Transverse colon (tissue), 4 donors: ENCODE measurements around the gene GDF11. TPM values are rescaled to one million over a fixed set of nuclear protein-coding genes. Genes with fewer than 3 reads are reported as not detected.

Source experiments
- DNase-seq: peaks from one replicate; pipeline ENCODE4 v3.0.0-alpha.2; 2019
- H3K27ac ChIP-seq, 4 donors: fragments of 200-600 bp; sonication (generic); 2 replicates each; pipeline ENCODE4 v1.5.1; 2016 to 2018; ENCODE audit warnings: inconsistent platforms in 4 of 4
- H3K27me3 ChIP-seq: fragments of 200-600 bp; sonication (generic); 2 replicates; pipeline ENCODE4 v1.5.1; 2017; ENCODE audit warnings: inconsistent platforms
- H3K36me3 ChIP-seq, 4 donors: fragments of 200-600 bp; sonication (generic); 2 replicates each; pipeline ENCODE4 v1.5.1; 2017 to 2019; ENCODE audit warnings: inconsistent platforms in 4 of 4
- H3K4me1 ChIP-seq, 4 donors: fragments of 200-600 bp; sonication (generic); 2 replicates each; pipeline ENCODE4 v1.5.1; 2017 to 2020; ENCODE audit warnings: inconsistent platforms in 4 of 4
- H3K4me3 ChIP-seq, 4 donors: fragments of 200-600 bp; sonication (generic); 1 replicate in 1 of 4; 2 replicates in 3 of 4; pipeline versions ENCODE4 v1.5.1 to v1.6.1; 2017 to 2019; ENCODE audit warnings: inconsistent platforms in 4 of 4
- H3K9me3 ChIP-seq, 2 donors: fragments of 200-600 bp; sonication (generic); 2 replicates each; pipeline ENCODE4 v1.5.1; 2017 to 2019; ENCODE audit warnings: inconsistent platforms in 2 of 2
- CTCF ChIP-seq, 5 experiments: fragments of 200-600 bp in 3 of 5; fragments of 450-650 bp in 2 of 5; sonication (generic) in 3 of 5; IDR thresholded peaks; 1 replicate in 2 of 5; 2 replicates in 3 of 5; pipeline ENCODE4 v1.5.1; 2016 to 2017; ENCODE audit warnings: antibody characterized with exemption in 5 of 5, inconsistent platforms in 3 of 5, mild to moderate bottlenecking in 2 of 5, moderate library complexity in 1 of 5
- EP300 ChIP-seq: sonication (generic); formaldehyde crosslinking; IDR thresholded peaks from one replicate; pipeline ENCODE4 v1.6.1; 2017; ENCODE audit warnings: antibody characterized with exemption, low read depth
- POLR2A ChIP-seq: fragments of 450-650 bp; IDR thresholded peaks from one replicate; pipeline ENCODE4 v1.6.1; 2016; ENCODE audit warnings: antibody characterized with exemption, mild to moderate bottlenecking, moderate library complexity
- POLR2AphosphoS5 ChIP-seq, 3 donors: sonication (generic); formaldehyde crosslinking; IDR thresholded peaks; one replicate each; pipeline ENCODE4 v1.6.1; 2016; ENCODE audit warnings: antibody characterized with exemption in 3 of 3
- whole genome bisulfite sequencing, 2 donors: methylation state at CpG; one replicate each; pipeline ENCODE4 v1.1.5; 2018; ENCODE audit warnings: low coverage in 1 of 2; 5-methylcytosine and 5-hydroxymethylcytosine counted together
- in situ Hi-C, 4 donors: fragments of 200-750 bp; cut with MboI; loops; one replicate each; pipeline versions ENCODE4 v1.15.0 to v1.15.1; 2017; ENCODE audit warnings: low sequenced_read_pairs in 3 of 4, low pct_ligation_motif_present in 1 of 4, low pct_unique_long_range_greater_than_20kb in 1 of 4
- intact Hi-C: fragments of 100-400 bp; cut with DNase I; formaldehyde crosslinking; loops from one replicate; pipeline ENCODE4 v1.15.1; 2023; ENCODE audit warnings: low total_unique reads
- total RNA-seq, 4 donors: library from RNA; depleted of rRNA; stranded (reverse); fragments of >200 nt; gene quantifications; one replicate each; pipeline ENCODE4 v1.1.0, GENCODE V29; 2016

Gene GDF11
- total RNA-seq, 4 donors from 2014 or later = 0.37 to 1.7 (median 0.60) TPM

DNA sequence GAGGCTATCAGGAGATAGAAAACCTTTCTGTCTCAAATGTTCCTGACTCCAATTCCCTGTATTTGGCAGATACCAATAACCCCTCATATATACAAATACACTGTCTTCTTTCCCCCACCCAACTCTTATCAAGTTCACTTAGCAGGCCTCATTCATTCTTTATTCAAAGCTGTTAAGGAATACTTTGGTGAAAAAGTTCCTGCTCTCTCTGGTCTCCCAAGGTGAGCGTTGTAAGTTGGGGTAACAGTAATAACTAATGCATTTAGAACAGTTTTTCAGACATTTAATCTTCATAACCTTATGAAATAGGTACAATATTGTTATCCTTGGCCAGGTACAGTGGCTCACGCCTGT is 3.9 kb upstream of the GDF11 start:
- Histone ChIP-seq H3K27ac (peak overlapping the region in 2 of 4 donors; percentile 72 to 91), H3K4me1 (peaks cover 7 to 32% (median 27%) of the 10 kb centered on the region in 4 donors), H3K27me3 (peaks cover 11% of the 10 kb centered on the region), H3K36me3 (no peaks in the 10 kb centered on the region), H3K9me3 (no peaks in the 10 kb centered on the region), H3K4me3 (peak overlapping the region in 1 of 4 donors; percentile 34)
- WGBS, 2 donors = 66 to 70% methylated on average over 2 of the region's 2 CpGs
- no peak for DNase-seq
- TF ChIP-seq EP300 (no peak), POLR2AphosphoS5 (IDR thresholded peaks at IDR 0.05) (no peak), POLR2A (no peak), CTCF (IDR thresholded peaks at IDR 0.05) (no peak)
- intact Hi-C loops = loop anchor here (2.0 kb wide), 1 partner anchor 202 kb away; no protein-coding TSS in a partner anchor
- in situ Hi-C loops = loop anchor here in 2 of 4 donors (10.0 kb wide), 2 partner anchors 76 to 196 kb away; partner anchors contain the start of genes DGKA (in 1 of the 2), ORMDL2 (in 1 of the 2) and SARNP (in 1 of the 2)

DNA sequence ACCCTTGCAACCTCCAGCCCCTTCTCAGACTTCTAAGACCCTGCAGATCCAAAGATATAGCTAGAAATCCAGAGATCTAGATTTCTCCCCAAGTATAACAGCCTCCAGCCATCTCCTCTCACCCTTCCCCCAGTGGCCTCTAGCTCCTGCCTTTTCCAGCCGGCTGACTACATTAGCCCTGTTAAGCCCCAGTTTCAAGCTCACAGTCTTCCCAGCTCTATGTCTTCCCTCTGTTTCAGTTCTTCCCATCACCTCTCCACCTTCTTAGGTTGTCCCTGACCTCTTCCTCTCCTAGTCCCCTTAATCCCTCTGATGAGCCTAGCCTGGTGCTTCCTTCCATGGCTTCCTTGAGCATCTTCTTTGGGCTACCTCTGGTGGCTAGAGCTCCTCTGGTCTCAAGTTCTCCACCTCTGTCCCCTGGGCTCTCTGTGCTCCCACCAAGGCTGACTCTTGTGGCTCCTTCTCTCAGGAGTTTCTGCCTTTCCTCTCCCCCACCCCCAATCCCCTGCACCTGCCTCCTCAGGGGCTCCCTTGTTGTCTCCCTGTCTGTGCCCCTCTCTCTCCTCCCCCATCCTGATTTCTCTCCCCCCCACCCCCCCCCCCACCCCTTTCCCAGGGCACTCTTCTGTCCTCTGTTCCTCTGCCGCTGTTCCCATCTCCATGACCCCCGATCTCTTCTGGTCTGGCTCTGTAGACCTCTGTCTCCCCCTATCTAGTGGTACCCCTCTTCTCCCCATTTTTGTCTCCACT is 816 bp upstream of the GDF11 start:
- in situ Hi-C loops (loop anchor here in 1 of 4 donors (10.0 kb wide), 1 partner anchor 193 kb away; the partner anchor contains the start of gene DGKA), intact Hi-C loops (loop anchor here (10.0 kb wide), 2 partner anchors 53 to 83 kb away; partner anchors contain the start of gene DNAJC14)
- Histone ChIP-seq H3K27ac (peak overlapping the region; percentile 53 to 86 (median 74)), H3K9me3 (no peaks in the 10 kb centered on the region), H3K36me3 (no peaks in the 10 kb centered on the region), H3K4me3 (peak overlapping the region in 1 of 4 donors; percentile 63), H3K4me1 (peaks cover 21 to 48% (median 38%) of the 10 kb centered on the region in 4 donors), H3K27me3 (peaks cover 21% of the 10 kb centered on the region)
- WGBS, 2 donors = 23 to 38% methylated on average over 1 to 3 of the region's 3 CpGs
- no peak for TF ChIP-seq POLR2A
- TF ChIP-seq CTCF (IDR thresholded peaks at IDR 0.05) = no peak
- no peak for TF ChIP-seq POLR2AphosphoS5 (IDR thresholded peaks at IDR 0.05)
- TF ChIP-seq EP300 = no peak
- DNase-seq = no peak

- TF ChIP-seq POLR2AphosphoS5 (IDR thresholded peaks at IDR 0.05) (no peak), POLR2A (no peak), CTCF (IDR thresholded peaks at IDR 0.05) (no peak), EP300 (no peak)
- Histone ChIP-seq H3K27me3 (peaks cover 21% of the 10 kb centered on the region), H3K27ac (peak overlapping the region; percentile 64 to 86 (median 84)), H3K4me1 (peaks cover 13 to 33% (median 22%) of the 10 kb centered on the region in 4 donors), H3K36me3 (no peaks in the 10 kb centered on the region), H3K4me3 (peak overlapping the region; percentile 39 to 63 (median 49)), H3K9me3 (no peaks in the 10 kb centered on the region)
- WGBS, 2 donors = 0 to 1% methylated on average over 6 to 23 of the region's 73 CpGs
- intact Hi-C loops = loop anchor here (10.0 kb wide), 2 partner anchors 51 to 81 kb away; partner anchors contain the start of gene DNAJC14
- peak; percentile 65 for DNase-seq
- in situ Hi-C loops = loop anchor here in 1 of 4 donors (10.0 kb wide), 1 partner anchor 191 kb away; the partner anchor contains the start of gene DGKA
These were observed 751 bp downstream of the GDF11 start for GRCh38 chr12:55743406-55744339.
